Stimulated activated CD8-positive, alpha-beta memory T cell treated with anti-CD3 and anti-CD28 coated beads, Interleukin-12 subunit alpha, Interleukin-12 subunit beta, amount 100 ng/mL, for 24 hours (primary cell): ENCODE results near the gene COPE.

Experiments used
- DNase-seq: peaks from one replicate; pipeline ENCODE4 v3.0.0-alpha.2; 2020; ENCODE audit errors: extremely low read depth

Gene COPE

GRCh38 chr19:18851673-18852325 lies 67.4 kb downstream of the COPE start:
- no peak for DNase-seq

- DNase-seq = no peak
These were observed 68.5 kb downstream of the COPE start for GRCh38 chr19:18850471-18851375.

GRCh38 chr19:18849838-18850400 lies 69.3 kb downstream of the COPE start:
- no peak for DNase-seq
